HL-60 (cell line): ENCODE data around the gene XPOT.

Experiments used
- GABPA ChIP-seq: IDR thresholded peaks from 2 replicates; pipeline ENCODE4 v1.6.1; 2012; ENCODE audit warnings: low read depth
- POLR2AphosphoS5 ChIP-seq: IDR thresholded peaks from 2 replicates; pipeline ENCODE4 v1.6.1; 2012; ENCODE audit warnings: low read depth
- TF ChIP-seq, protein P1 (sequence below): IDR thresholded peaks from 2 replicates; pipeline ENCODE4 v1.6.1; 2012; ENCODE audit warnings: low read depth; ENCODE audit not compliant: insufficient replicate concordance
- TF ChIP-seq, protein P2 (sequence below): IDR thresholded peaks from one replicate; pipeline ENCODE4 v1.5.1; 2011; ENCODE audit warnings: low read length, control low read depth, inconsistent platforms; ENCODE audit not compliant: insufficient read depth

DNA sequence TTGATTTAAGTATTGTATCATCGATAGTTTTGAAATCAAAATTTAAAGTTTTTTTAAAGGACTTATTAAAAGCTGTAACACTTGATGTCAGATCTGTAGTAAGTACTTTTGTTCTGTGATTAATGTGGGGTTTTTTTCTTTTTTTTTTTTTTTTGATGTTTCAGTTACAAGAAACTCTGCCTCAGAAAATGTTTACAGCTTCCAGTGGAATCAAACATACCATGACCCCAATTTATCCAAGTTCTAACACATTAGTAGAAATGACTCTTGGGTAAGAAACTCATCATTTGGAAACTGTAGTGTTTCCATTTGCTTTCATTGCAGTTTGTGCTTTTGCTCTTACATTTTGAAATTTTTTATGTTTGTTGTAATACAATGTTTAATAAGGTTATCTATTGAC, 93.3 kb downstream of the XPOT start:
- TF ChIP-seq, protein P1, sequence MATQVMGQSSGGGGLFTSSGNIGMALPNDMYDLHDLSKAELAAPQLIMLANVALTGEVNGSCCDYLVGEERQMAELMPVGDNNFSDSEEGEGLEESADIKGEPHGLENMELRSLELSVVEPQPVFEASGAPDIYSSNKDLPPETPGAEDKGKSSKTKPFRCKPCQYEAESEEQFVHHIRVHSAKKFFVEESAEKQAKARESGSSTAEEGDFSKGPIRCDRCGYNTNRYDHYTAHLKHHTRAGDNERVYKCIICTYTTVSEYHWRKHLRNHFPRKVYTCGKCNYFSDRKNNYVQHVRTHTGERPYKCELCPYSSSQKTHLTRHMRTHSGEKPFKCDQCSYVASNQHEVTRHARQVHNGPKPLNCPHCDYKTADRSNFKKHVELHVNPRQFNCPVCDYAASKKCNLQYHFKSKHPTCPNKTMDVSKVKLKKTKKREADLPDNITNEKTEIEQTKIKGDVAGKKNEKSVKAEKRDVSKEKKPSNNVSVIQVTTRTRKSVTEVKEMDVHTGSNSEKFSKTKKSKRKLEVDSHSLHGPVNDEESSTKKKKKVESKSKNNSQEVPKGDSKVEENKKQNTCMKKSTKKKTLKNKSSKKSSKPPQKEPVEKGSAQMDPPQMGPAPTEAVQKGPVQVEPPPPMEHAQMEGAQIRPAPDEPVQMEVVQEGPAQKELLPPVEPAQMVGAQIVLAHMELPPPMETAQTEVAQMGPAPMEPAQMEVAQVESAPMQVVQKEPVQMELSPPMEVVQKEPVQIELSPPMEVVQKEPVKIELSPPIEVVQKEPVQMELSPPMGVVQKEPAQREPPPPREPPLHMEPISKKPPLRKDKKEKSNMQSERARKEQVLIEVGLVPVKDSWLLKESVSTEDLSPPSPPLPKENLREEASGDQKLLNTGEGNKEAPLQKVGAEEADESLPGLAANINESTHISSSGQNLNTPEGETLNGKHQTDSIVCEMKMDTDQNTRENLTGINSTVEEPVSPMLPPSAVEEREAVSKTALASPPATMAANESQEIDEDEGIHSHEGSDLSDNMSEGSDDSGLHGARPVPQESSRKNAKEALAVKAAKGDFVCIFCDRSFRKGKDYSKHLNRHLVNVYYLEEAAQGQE: no peak
- TF ChIP-seq, protein P2, sequence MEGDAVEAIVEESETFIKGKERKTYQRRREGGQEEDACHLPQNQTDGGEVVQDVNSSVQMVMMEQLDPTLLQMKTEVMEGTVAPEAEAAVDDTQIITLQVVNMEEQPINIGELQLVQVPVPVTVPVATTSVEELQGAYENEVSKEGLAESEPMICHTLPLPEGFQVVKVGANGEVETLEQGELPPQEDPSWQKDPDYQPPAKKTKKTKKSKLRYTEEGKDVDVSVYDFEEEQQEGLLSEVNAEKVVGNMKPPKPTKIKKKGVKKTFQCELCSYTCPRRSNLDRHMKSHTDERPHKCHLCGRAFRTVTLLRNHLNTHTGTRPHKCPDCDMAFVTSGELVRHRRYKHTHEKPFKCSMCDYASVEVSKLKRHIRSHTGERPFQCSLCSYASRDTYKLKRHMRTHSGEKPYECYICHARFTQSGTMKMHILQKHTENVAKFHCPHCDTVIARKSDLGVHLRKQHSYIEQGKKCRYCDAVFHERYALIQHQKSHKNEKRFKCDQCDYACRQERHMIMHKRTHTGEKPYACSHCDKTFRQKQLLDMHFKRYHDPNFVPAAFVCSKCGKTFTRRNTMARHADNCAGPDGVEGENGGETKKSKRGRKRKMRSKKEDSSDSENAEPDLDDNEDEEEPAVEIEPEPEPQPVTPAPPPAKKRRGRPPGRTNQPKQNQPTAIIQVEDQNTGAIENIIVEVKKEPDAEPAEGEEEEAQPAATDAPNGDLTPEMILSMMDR: no peak
- TF ChIP-seq POLR2AphosphoS5 (no peak), GABPA (no peak)
